Amniotic epithelial cell (primary cell): ENCODE data around the gene IFT52.

Source experiments
- DNase-seq: peaks from one replicate; pipeline ENCODE4 v3.0.0-alpha.2; 2010; ENCODE audit warnings: low read depth

Gene IFT52

GRCh38 chr20:43590392-43591303 is at the start of gene IFT52:
IFT52 (plus strand) TSS chr20:43590937; CDS start chr20:43594699, 3,762 bp downstream.
- peak; percentile 89 for DNase-seq

GRCh38 chr20:43541214-43541613 is 49.5 kb upstream of the IFT52 start:
- DNase-seq: peak; percentile 54

GRCh38 chr20:43542161-43542560 is 48.6 kb upstream of the IFT52 start:
- no peak for DNase-seq

GRCh38 chr20:43542674-43543073 is 48.1 kb upstream of the IFT52 start:
- DNase-seq: no peak

GRCh38 chr20:43543138-43543537 is 47.6 kb upstream of the IFT52 start:
- DNase-seq: no peak

GRCh38 chr20:43544501-43544900 is 46.2 kb upstream of the IFT52 start:
- no peak for DNase-seq

GRCh38 chr20:43545837-43546578 is 44.7 kb upstream of the IFT52 start:
- no peak for DNase-seq

GRCh38 chr20:43548273-43548880 is 42.4 kb upstream of the IFT52 start:
- no peak for DNase-seq

- no peak for DNase-seq
Observed at GRCh38 chr20:43549416-43550065, 41.2 kb upstream of the IFT52 start.

- DNase-seq: no peak
Observed at GRCh38 chr20:43550456-43550855, 40.3 kb upstream of the IFT52 start.

GRCh38 chr20:43554369-43554768 is 36.4 kb upstream of the IFT52 start:
- no peak for DNase-seq

- peak; percentile 78 for DNase-seq
Observed at GRCh38 chr20:43558412-43559146, 32.2 kb upstream of the IFT52 start, which contains the start of gene SGK2. SGK2 (plus strand) TSS chr20:43559027; CDS start chr20:43566496, 7,469 bp downstream.

GRCh38 chr20:43559147-43559987 is 31.4 kb upstream of the IFT52 start:
- DNase-seq: no peak

GRCh38 chr20:43560974-43561373 is 29.8 kb upstream of the IFT52 start:
- no peak for DNase-seq

- no peak for DNase-seq
Observed at GRCh38 chr20:43563429-43563828, 27.3 kb upstream of the IFT52 start.

GRCh38 chr20:43563991-43564390 is 26.7 kb upstream of the IFT52 start:
- no peak for DNase-seq

- no peak for DNase-seq
Observed at GRCh38 chr20:43564455-43564854, 26.3 kb upstream of the IFT52 start.

- no peak for DNase-seq
Observed at GRCh38 chr20:43564993-43565757, 25.6 kb upstream of the IFT52 start.

- no peak for DNase-seq
Observed at GRCh38 chr20:43565758-43566104, 25.0 kb upstream of the IFT52 start.

- DNase-seq: no peak
Observed at GRCh38 chr20:43567477-43567876, 23.3 kb upstream of the IFT52 start.
